ENCODE results near the gene C1orf74.

C1orf74 gene

GRCh38 chr1:209767096-209767495 is 17.3 kb downstream of the C1orf74 start:
- no peak overlapping the region for H3K4me3 ChIP-seq (ENCODE audit: low read depth, low read length)
- H3K4me1 ChIP-seq (ENCODE audit: control insufficient read depth, insufficient read depth, low read length) = no peaks in the 10 kb centered on the region
- H3K9me3 ChIP-seq (ENCODE audit: control insufficient read depth, insufficient read depth, low read length) = no peaks in the 10 kb centered on the region
- no peaks in the 10 kb centered on the region for H3K27me3 ChIP-seq (ENCODE audit: control insufficient read depth, insufficient read depth, low read length)
- no peaks in the 10 kb centered on the region for H3K36me3 ChIP-seq (ENCODE audit: control insufficient read depth, insufficient read depth, low read length)
- H3K9ac ChIP-seq (ENCODE audit: low read depth, low read length) = no peak overlapping the region

GRCh38 chr1:209766051-209766450 is 18.3 kb downstream of the C1orf74 start:
- Histone ChIP-seq H3K27me3 (ENCODE audit: control insufficient read depth, insufficient read depth, low read length) (no peaks in the 10 kb centered on the region), H3K36me3 (ENCODE audit: control insufficient read depth, insufficient read depth, low read length) (no peaks in the 10 kb centered on the region), H3K4me3 (ENCODE audit: low read depth, low read length) (no peak overlapping the region), H3K4me1 (ENCODE audit: control insufficient read depth, insufficient read depth, low read length) (no peaks in the 10 kb centered on the region), H3K9ac (ENCODE audit: low read depth, low read length) (no peak overlapping the region), H3K9me3 (ENCODE audit: control insufficient read depth, insufficient read depth, low read length) (no peaks in the 10 kb centered on the region)

GRCh38 chr1:209761011-209761635 is 23.2 kb downstream of the C1orf74 start:
- Histone ChIP-seq H3K9me3 (ENCODE audit: control insufficient read depth, insufficient read depth, low read length) (no peaks in the 10 kb centered on the region), H3K9ac (ENCODE audit: low read depth, low read length) (no peak overlapping the region), H3K4me1 (ENCODE audit: control insufficient read depth, insufficient read depth, low read length) (no peaks in the 10 kb centered on the region), H3K27me3 (ENCODE audit: control insufficient read depth, insufficient read depth, low read length) (peaks cover 7% of the 10 kb centered on the region), H3K36me3 (ENCODE audit: control insufficient read depth, insufficient read depth, low read length) (no peaks in the 10 kb centered on the region), H3K4me3 (ENCODE audit: low read depth, low read length) (no peak overlapping the region)

- no peaks in the 10 kb centered on the region for H3K4me1 ChIP-seq (ENCODE audit: control insufficient read depth, insufficient read depth, low read length)
- H3K36me3 ChIP-seq (ENCODE audit: control insufficient read depth, insufficient read depth, low read length) = no peaks in the 10 kb centered on the region
- peaks cover 10% of the 10 kb centered on the region for H3K27me3 ChIP-seq (ENCODE audit: control insufficient read depth, insufficient read depth, low read length)
Measured at GRCh38 chr1:209759829-209760359, 24.5 kb downstream of the C1orf74 start.

DNA sequence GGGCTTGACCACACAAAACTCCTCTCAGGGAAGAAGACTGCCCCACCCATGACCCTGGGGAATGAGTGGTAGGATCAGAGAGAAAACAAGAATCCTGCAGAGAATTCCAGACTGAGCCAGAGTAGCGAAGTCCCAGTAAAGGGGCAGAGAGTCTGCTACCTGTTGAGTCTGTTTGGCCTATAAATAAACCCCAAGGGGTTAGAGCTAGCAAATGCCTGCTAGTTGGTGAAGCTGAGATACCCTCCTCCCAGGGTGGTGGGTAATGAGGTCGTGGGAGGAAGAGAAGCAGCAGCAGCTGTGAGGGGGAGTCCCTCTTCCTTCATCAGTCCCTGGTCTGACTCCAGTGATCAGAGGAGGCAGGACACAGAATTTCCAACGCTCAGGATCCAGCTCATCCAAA is 26.0 kb downstream of the C1orf74 start:
- Histone ChIP-seq H3K4me1 (ENCODE audit: control insufficient read depth, insufficient read depth, low read length) (no peaks in the 10 kb centered on the region), H3K36me3 (ENCODE audit: control insufficient read depth, insufficient read depth, low read length) (no peaks in the 10 kb centered on the region), H3K9me3 (ENCODE audit: control insufficient read depth, insufficient read depth, low read length) (no peaks in the 10 kb centered on the region), H3K9ac (ENCODE audit: low read depth, low read length) (no peak overlapping the region), H3K27me3 (ENCODE audit: control insufficient read depth, insufficient read depth, low read length) (peaks cover 10% of the 10 kb centered on the region), H3K4me3 (ENCODE audit: low read depth, low read length) (no peak overlapping the region)

More at GRCh38 chr1:209759829-209760359, 24.5 kb downstream of the C1orf74 start:
- H3K4me3 ChIP-seq (ENCODE audit: low read depth, low read length) = no peak overlapping the region
- no peaks in the 10 kb centered on the region for H3K9me3 ChIP-seq (ENCODE audit: control insufficient read depth, insufficient read depth, low read length)
- H3K9ac ChIP-seq (ENCODE audit: low read depth, low read length) = no peak overlapping the region

- Histone ChIP-seq H3K36me3 (ENCODE audit: control insufficient read depth, insufficient read depth, low read length) (no peaks in the 10 kb centered on the region), H3K9me3 (ENCODE audit: control insufficient read depth, insufficient read depth, low read length) (no peaks in the 10 kb centered on the region), H3K9ac (ENCODE audit: low read depth, low read length) (no peak overlapping the region), H3K4me3 (ENCODE audit: low read depth, low read length) (no peak overlapping the region), H3K27me3 (ENCODE audit: control insufficient read depth, insufficient read depth, low read length) (peaks cover 10% of the 10 kb centered on the region), H3K4me1 (ENCODE audit: control insufficient read depth, insufficient read depth, low read length) (no peaks in the 10 kb centered on the region)
Measured at GRCh38 chr1:209756615-209757445, 27.5 kb downstream of the C1orf74 start.

DNA sequence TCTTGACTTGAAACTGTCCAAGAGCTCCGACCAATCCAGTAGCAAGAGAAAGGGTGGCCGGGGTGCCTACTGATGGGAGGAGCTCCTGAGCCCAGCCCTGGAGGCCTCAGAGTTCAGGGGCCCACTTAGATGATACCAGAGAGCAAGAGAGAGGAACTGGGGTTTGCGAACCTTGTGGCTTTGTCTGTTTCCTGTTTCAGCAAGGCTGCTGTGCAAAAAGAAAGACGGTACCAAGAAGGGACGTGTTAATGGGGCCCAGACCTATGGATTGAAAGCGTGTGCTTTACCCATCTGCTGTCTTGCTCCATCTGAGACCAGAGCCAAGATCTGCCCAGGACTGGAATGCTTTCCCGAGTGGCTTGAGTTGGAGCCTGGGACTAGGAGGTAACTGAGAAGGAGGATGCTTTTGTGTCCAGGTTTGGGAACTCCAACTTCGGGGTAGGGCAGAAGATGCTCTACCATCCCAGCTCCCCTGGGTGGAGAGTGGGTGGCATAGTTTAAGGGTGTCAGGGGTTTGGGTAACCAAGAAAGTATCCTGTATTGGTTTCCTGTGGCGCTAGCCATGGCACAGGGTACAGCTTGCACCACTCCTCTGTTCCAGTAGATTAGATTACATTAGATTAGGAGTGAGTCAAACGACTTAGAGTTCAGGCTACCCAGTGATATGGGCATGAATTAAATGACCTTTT is 28.3 kb downstream of the C1orf74 start, which contains the start of gene TRAF3IP3:
TSS of gene TRAF3IP3 (plus strand) at position 128 of the 689 bp plus-strand sequence. CDS start 3,987 bp downstream, outside the sequence.
- H3K4me1 ChIP-seq (ENCODE audit: control insufficient read depth, insufficient read depth, low read length) = no peaks in the 10 kb centered on the region
- peaks cover 10% of the 10 kb centered on the region for H3K27me3 ChIP-seq (ENCODE audit: control insufficient read depth, insufficient read depth, low read length)
- H3K9ac ChIP-seq (ENCODE audit: low read depth, low read length) = no peak within 1 kb of the TSS
- H3K4me3 ChIP-seq (ENCODE audit: low read depth, low read length) = no peak within 1 kb of the TSS
- H3K9me3 ChIP-seq (ENCODE audit: control insufficient read depth, insufficient read depth, low read length) = no peaks in the 10 kb centered on the region
- H3K36me3 ChIP-seq (ENCODE audit: control insufficient read depth, insufficient read depth, low read length) = no peaks in the 10 kb centered on the region

- peaks cover 10% of the 10 kb centered on the region for H3K27me3 ChIP-seq (ENCODE audit: control insufficient read depth, insufficient read depth, low read length)
- no peaks in the 10 kb centered on the region for H3K9me3 ChIP-seq (ENCODE audit: control insufficient read depth, insufficient read depth, low read length)
- H3K36me3 ChIP-seq (ENCODE audit: control insufficient read depth, insufficient read depth, low read length) = no peaks in the 10 kb centered on the region
- H3K4me1 ChIP-seq (ENCODE audit: control insufficient read depth, insufficient read depth, low read length) = no peaks in the 10 kb centered on the region
- no peak overlapping the region for H3K4me3 ChIP-seq (ENCODE audit: low read depth, low read length)
- no peak overlapping the region for H3K9ac ChIP-seq (ENCODE audit: low read depth, low read length)
Measured at GRCh38 chr1:209755256-209755655, 29.1 kb downstream of the C1orf74 start.

- no peaks in the 10 kb centered on the region for H3K4me1 ChIP-seq (ENCODE audit: control insufficient read depth, insufficient read depth, low read length)
- H3K9me3 ChIP-seq (ENCODE audit: control insufficient read depth, insufficient read depth, low read length) = no peaks in the 10 kb centered on the region
- H3K27me3 ChIP-seq (ENCODE audit: control insufficient read depth, insufficient read depth, low read length) = peaks cover 18% of the 10 kb centered on the region
Measured at GRCh38 chr1:209752890-209753289, 31.5 kb downstream of the C1orf74 start.

GRCh38 chr1:209751627-209752231 is 32.6 kb downstream of the C1orf74 start:
- no peak overlapping the region for H3K9ac ChIP-seq (ENCODE audit: low read depth, low read length)
- no peaks in the 10 kb centered on the region for H3K9me3 ChIP-seq (ENCODE audit: control insufficient read depth, insufficient read depth, low read length)
- peaks cover 24% of the 10 kb centered on the region for H3K27me3 ChIP-seq (ENCODE audit: control insufficient read depth, insufficient read depth, low read length)
- H3K4me3 ChIP-seq (ENCODE audit: low read depth, low read length) = no peak overlapping the region
- no peaks in the 10 kb centered on the region for H3K36me3 ChIP-seq (ENCODE audit: control insufficient read depth, insufficient read depth, low read length)
- peaks cover 2% of the 10 kb centered on the region for H3K4me1 ChIP-seq (ENCODE audit: control insufficient read depth, insufficient read depth, low read length)

More at GRCh38 chr1:209752890-209753289, 31.5 kb downstream of the C1orf74 start:
- Histone ChIP-seq H3K36me3 (ENCODE audit: control insufficient read depth, insufficient read depth, low read length) (no peaks in the 10 kb centered on the region), H3K4me3 (ENCODE audit: low read depth, low read length) (no peak overlapping the region), H3K9ac (ENCODE audit: low read depth, low read length) (no peak overlapping the region)

GRCh38 chr1:209749670-209750323 is 34.6 kb downstream of the C1orf74 start:
- Histone ChIP-seq H3K4me1 (ENCODE audit: control insufficient read depth, insufficient read depth, low read length) (peaks cover 2% of the 10 kb centered on the region), H3K27me3 (ENCODE audit: control insufficient read depth, insufficient read depth, low read length) (peaks cover 31% of the 10 kb centered on the region), H3K9me3 (ENCODE audit: control insufficient read depth, insufficient read depth, low read length) (no peaks in the 10 kb centered on the region), H3K9ac (ENCODE audit: low read depth, low read length) (no peak overlapping the region), H3K36me3 (ENCODE audit: control insufficient read depth, insufficient read depth, low read length) (no peaks in the 10 kb centered on the region), H3K4me3 (ENCODE audit: low read depth, low read length) (no peak overlapping the region)

All from iPS-15b (cell line).